GM23338 (cell line): ENCODE data around the gene ZNF300.
"Not testable (repeated sequence)": the region's sequence is repeated elsewhere in the genome, so short reads cannot be mapped to it uniquely, and the experiment has no call there.

Source experiments
- CREB1 ChIP-seq: fragments of 250-450 bp; sonication (Bioruptor Pico); IDR thresholded peaks from 2 replicates; pipeline ENCODE4 v1.5.0; 2020; ENCODE audit warnings: low read depth, mild to moderate bottlenecking, moderate library complexity
- CTCF ChIP-seq, 2 experiments: fragments of 200-600 bp in 1 of 2; sonication (generic) in 1 of 2; conservative IDR thresholded peaks; 2 replicates each; pipeline versions ENCODE4 v1.5.1 to v1.6.1; 2016 to 2017; ENCODE audit warnings: antibody characterized with exemption in 2 of 2, low read depth in 2 of 2, mild to moderate bottlenecking in 2 of 2, moderate library complexity in 1 of 2
- EZH2 ChIP-seq: fragments of 200-600 bp; sonication (generic); IDR thresholded peaks from one replicate; pipeline ENCODE4 v1.8.0; 2017; ENCODE audit warnings: antibody characterized with exemption, mild to moderate bottlenecking, low read depth; ENCODE audit not compliant: unreplicated experiment
- JUNB ChIP-seq: IDR thresholded peaks from one replicate; pipeline ENCODE4 v1.6.1; 2016; ENCODE audit warnings: antibody characterized with exemption; ENCODE audit not compliant: unreplicated experiment
- NANOG ChIP-seq: IDR thresholded peaks from 2 replicates; pipeline ENCODE4 v1.6.1; 2016; ENCODE audit warnings: antibody characterized with exemption, borderline replicate concordance
- POLR2AphosphoS5 ChIP-seq: IDR thresholded peaks from 2 replicates; pipeline ENCODE4 v1.6.1; 2016; ENCODE audit warnings: antibody characterized with exemption, low read depth
- STAT1 ChIP-seq: IDR thresholded peaks from one replicate; pipeline ENCODE4 v1.6.1; 2016; ENCODE audit warnings: antibody characterized with exemption; ENCODE audit not compliant: unreplicated experiment
- ZNF114 ChIP-seq: fragments of 250-450 bp; sonication (Bioruptor Pico); IDR thresholded peaks from 2 replicates; pipeline ENCODE4 v1.5.0; 2020; ENCODE audit warnings: mild to moderate bottlenecking, moderate library complexity
- ZNF331 ChIP-seq: fragments of 250-450 bp; sonication (Bioruptor Pico); IDR thresholded peaks from 2 replicates; pipeline ENCODE4 v1.5.0; 2020; ENCODE audit warnings: low read depth, mild to moderate bottlenecking, moderate library complexity

- TF ChIP-seq NANOG; CTCF (conservative IDR thresholded peaks at IDR 0.05; ENCODE audit: low read depth in 2 of 2); STAT1; JUNB; POLR2AphosphoS5; ZNF331 (CRISPR knock-in tag); EZH2; ZNF114 (CRISPR knock-in tag); CREB1 (CRISPR knock-in tag): not testable (repeated sequence)
Measured at GRCh38 chr5:150846308-150846653, 58.5 kb downstream of the ZNF300 start, which contains the start of gene IRGM.
